Measurements from ENCODE around the gene SMIM14. TPM values are rescaled to one million over a fixed set of nuclear protein-coding genes. Genes with fewer than 3 reads are reported as not detected.

SMIM14 gene
- total and polyA plus RNA-seq, 9 of the 15 experiments (the other 6 are each of a cell fraction or from before 2014, with no cell fraction given): 0.98 to 3.7 (median 2.2) TPM

DNA sequence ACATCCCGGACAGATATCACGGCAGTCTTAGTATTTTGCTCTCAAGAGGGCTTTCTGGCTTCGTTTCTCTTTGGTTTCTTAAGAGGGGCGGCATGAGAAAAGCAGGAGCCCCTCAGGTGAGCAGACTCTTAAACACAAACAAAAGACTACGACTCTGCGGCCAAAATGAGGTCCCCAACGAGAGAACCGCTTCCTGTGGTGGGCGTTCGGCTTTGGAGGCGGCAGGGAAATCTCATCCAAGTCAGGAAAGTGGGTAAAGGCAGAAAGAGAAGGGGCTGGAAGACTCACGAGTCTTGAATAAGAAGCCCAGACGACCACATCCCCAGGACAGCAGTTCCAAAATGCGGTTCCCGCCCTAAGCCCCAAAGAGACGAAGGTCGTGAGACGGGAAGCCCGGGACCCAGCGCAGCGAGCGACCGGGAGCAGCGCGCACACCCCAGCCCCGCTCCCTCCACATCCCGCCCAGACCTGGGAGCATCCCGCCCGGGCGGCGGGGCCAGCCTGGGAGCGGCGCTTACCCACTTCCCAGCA is 111.8 kb downstream of the SMIM14 start (continued):
- TF ChIP-seq AFF4 (CRISPR knock-in tag; IDR thresholded peaks at IDR 0.05) (peak; percentile 16; the same call in 1 of the 2 replicates), E2F6 (IDR thresholded peaks at IDR 0.05; ENCODE audit: borderline replicate concordance in 1 of 2, extremely low read depth in 1 of 2, insufficient read depth in 1 of 2, insufficient read length in 1 of 2, low read depth in 1 of 2, low read length in 1 of 2, poor library complexity in 1 of 2, severe bottlenecking in 1 of 2) (peak; percentile 48), ELF4 (CRISPR knock-in tag; IDR thresholded peaks at IDR 0.05) (no peak), HMGXB4 (CRISPR knock-in tag; IDR thresholded peaks at IDR 0.05) (0 out of 2 replicates have a peak, but pooled peaks have one; percentile 26), RB1 (IDR thresholded peaks at IDR 0.05; ENCODE audit: low read depth) (peak; percentile 51), EGR1 (conservative IDR thresholded peaks at IDR 0.05) (0 out of 2 replicates have a peak, but pooled peaks have one; percentile 4), CBFA2T3 (IDR thresholded peaks at IDR 0.05) (0 out of 2 replicates have a peak, but pooled peaks have one; percentile 8), REST (IDR thresholded peaks at IDR 0.05; ENCODE audit: borderline replicate concordance) (no peak), REST (CRISPR knock-in tag; IDR thresholded peaks at IDR 0.05; ENCODE audit: low read depth) (0 out of 2 replicates have a peak, but pooled peaks have one; percentile 37)
- TF ChIP-seq, protein P1, sequence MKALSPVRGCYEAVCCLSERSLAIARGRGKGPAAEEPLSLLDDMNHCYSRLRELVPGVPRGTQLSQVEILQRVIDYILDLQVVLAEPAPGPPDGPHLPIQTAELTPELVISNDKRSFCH (CRISPR knock-in tag; IDR thresholded peaks at IDR 0.05): no peak
- TF ChIP-seq, protein P1 (tag; IDR thresholded peaks at IDR 0.05): peak; percentile 47; the same call in 1 of the 2 replicates

Data from K562 (cell line).